ENCODE measurements around the gene ELN. TPM values are rescaled to one million over a fixed set of nuclear protein-coding genes. Genes with fewer than 3 reads are reported as not detected.

ELN gene
- total RNA-seq, 4 donors from 2014 or later: 5.3 to 14.8 (median 6.9) TPM

GRCh38 chr7:74023786-74024185 lies 4.2 kb upstream of the ELN start:
- in situ Hi-C loops (cut with MboI; ENCODE audit: low sequenced_read_pairs in 4 of 4): loop anchor here in 2 of 4 donors (5.0 to 10.0 kb wide), 2 partner anchors 149 to 161 kb away; partner anchors contain the start of gene TMEM270 (in 1 of the 2)
- TF ChIP-seq, protein P1, sequence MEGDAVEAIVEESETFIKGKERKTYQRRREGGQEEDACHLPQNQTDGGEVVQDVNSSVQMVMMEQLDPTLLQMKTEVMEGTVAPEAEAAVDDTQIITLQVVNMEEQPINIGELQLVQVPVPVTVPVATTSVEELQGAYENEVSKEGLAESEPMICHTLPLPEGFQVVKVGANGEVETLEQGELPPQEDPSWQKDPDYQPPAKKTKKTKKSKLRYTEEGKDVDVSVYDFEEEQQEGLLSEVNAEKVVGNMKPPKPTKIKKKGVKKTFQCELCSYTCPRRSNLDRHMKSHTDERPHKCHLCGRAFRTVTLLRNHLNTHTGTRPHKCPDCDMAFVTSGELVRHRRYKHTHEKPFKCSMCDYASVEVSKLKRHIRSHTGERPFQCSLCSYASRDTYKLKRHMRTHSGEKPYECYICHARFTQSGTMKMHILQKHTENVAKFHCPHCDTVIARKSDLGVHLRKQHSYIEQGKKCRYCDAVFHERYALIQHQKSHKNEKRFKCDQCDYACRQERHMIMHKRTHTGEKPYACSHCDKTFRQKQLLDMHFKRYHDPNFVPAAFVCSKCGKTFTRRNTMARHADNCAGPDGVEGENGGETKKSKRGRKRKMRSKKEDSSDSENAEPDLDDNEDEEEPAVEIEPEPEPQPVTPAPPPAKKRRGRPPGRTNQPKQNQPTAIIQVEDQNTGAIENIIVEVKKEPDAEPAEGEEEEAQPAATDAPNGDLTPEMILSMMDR (IDR thresholded peaks at IDR 0.05 in 4 of 5, conservative IDR thresholded peaks at IDR 0.05 in 1 of 5): no peak
- no peak for TF ChIP-seq POLR2A (IDR thresholded peaks at IDR 0.05)

DNA sequence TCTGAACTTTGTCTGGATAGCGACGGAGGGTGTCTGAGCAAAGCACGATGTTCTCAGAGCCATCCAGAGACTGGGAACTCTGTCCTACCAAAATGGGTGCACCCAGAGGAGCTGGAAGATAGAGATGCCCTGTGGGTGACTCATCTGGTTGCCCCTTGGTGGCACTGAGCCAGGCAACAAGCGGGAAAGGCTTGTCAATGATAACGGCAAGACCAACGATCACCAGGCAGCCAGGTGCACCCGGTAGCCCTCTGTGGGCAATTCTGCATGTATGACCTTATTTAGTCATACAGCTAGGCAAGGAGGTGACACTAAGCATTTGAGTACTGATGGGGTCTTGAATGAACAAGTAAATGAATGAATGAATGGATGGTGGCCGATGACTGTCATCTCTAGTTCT lies 2.8 kb upstream of the ELN start:
- no peak overlapping the region for H3K4me3 ChIP-seq
- no peak for ATAC-seq
- peaks cover 18 to 36% of the 10 kb centered on the region in 2 donors for H3K4me1 ChIP-seq
- intact Hi-C loops (cut with DNase I; ENCODE audit: low total_unique reads): no loop called here
- DNase-seq: no peak
- H3K9me3 ChIP-seq: no peaks in the 10 kb centered on the region
- no peak for TF ChIP-seq POLR2A (IDR thresholded peaks at IDR 0.05)
- TF ChIP-seq, protein P1 (IDR thresholded peaks at IDR 0.05 in 4 of 5, conservative IDR thresholded peaks at IDR 0.05 in 1 of 5): no peak
- no peaks in the 10 kb centered on the region for H3K36me3 ChIP-seq
- H3K27me3 ChIP-seq: peaks cover 0 to 17% (median 0%) of the 10 kb centered on the region in 3 donors
- in situ Hi-C loops (cut with MboI; ENCODE audit: low sequenced_read_pairs in 4 of 4): loop anchor here in 2 of 4 donors (5.0 to 10.0 kb wide), 2 partner anchors 150 to 163 kb away; partner anchors contain the start of gene TMEM270 (in 1 of the 2)
- H3K27ac ChIP-seq: no peak overlapping the region

More at GRCh38 chr7:74023786-74024185, 4.2 kb upstream of the ELN start:
- DNase-seq: no peak
- Histone ChIP-seq H3K4me1 (peaks cover 10 to 26% of the 10 kb centered on the region in 2 donors), H3K27ac (peak overlapping the region in 3 of 4 donors; percentile 16 to 48 (median 21)), H3K4me3 (no peak overlapping the region), H3K9me3 (no peaks in the 10 kb centered on the region), H3K27me3 (peaks cover 0 to 16% (median 0%) of the 10 kb centered on the region in 3 donors), H3K36me3 (no peaks in the 10 kb centered on the region)
- ATAC-seq: no peak
- intact Hi-C loops (cut with DNase I; ENCODE audit: low total_unique reads): no loop called here

DNA sequence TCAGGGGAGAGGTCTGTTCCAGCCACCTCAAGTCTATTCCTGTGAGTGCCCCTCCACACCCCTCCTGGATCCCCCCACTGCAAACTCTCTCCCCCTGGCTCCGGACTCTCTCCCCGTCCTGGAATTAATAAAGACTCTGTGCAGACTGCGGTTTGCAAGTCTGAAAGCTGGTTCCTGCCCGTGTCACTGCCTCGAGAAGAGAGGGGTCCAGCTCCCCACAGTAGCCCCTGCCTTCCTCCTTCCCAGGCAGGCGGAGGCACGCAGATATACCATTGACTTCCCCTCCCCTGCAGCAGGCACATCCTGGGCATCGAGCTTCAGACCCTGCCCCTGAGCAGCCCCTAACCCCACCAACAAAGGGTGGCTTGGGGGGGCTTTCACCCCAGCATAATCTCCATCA lies 2.2 kb upstream of the ELN start:
- Histone ChIP-seq H3K27ac (no peak overlapping the region), H3K4me3 (no peak overlapping the region), H3K36me3 (no peaks in the 10 kb centered on the region), H3K4me1 (peaks cover 22 to 36% of the 10 kb centered on the region in 2 donors), H3K9me3 (no peaks in the 10 kb centered on the region), H3K27me3 (peaks cover 0 to 17% (median 0%) of the 10 kb centered on the region in 3 donors)
- TF ChIP-seq POLR2A (IDR thresholded peaks at IDR 0.05): no peak
- TF ChIP-seq, protein P1 (IDR thresholded peaks at IDR 0.05 in 4 of 5, conservative IDR thresholded peaks at IDR 0.05 in 1 of 5): no peak
- no peak for DNase-seq
- in situ Hi-C loops (cut with MboI; ENCODE audit: low sequenced_read_pairs in 4 of 4): loop anchor here in 2 of 4 donors (5.0 to 10.0 kb wide), 2 partner anchors 151 to 163 kb away; partner anchors contain the start of gene TMEM270 (in 1 of the 2)
- intact Hi-C loops (cut with DNase I; ENCODE audit: low total_unique reads): loop anchor here (1.0 kb wide), 1 partner anchor 159 kb away; no protein-coding TSS in a partner anchor
- no peak for ATAC-seq

- peak in 1 of 2 donors; percentile 7 for ATAC-seq
- Histone ChIP-seq H3K4me1 (peaks cover 26 to 40% of the 10 kb centered on the region in 2 donors), H3K36me3 (no peaks in the 10 kb centered on the region), H3K27ac (peak overlapping the region in 1 of 4 donors; percentile 68), H3K27me3 (peaks cover 0 to 17% (median 0%) of the 10 kb centered on the region in 3 donors), H3K9me3 (no peaks in the 10 kb centered on the region), H3K4me3 (no peak overlapping the region)
- intact Hi-C loops (cut with DNase I; ENCODE audit: low total_unique reads): loop anchor here (1.0 kb wide), 1 partner anchor 160 kb away; no protein-coding TSS in a partner anchor
- no peak for DNase-seq
- TF ChIP-seq POLR2A (IDR thresholded peaks at IDR 0.05): no peak
- in situ Hi-C loops (cut with MboI; ENCODE audit: low sequenced_read_pairs in 4 of 4): loop anchor here in 2 of 4 donors (5.0 to 10.0 kb wide), 2 partner anchors 152 to 164 kb away; partner anchors contain the start of gene TMEM270 (in 1 of the 2)
These were observed 1.5 kb upstream of the ELN start for GRCh38 chr7:74026406-74026902.
